GM23338 (cell line): ENCODE results near the gene ARHGEF16. TPM values are rescaled to one million over a fixed set of nuclear protein-coding genes. Genes with fewer than 3 reads are reported as not detected.

Source experiments
- ATAC-seq: fragments of 200-7000 bp; cut with Tn5 transposase; 3 replicates; pipeline ENCODE4 v1.9.1; 2020
- DNase-seq: peaks from one replicate; pipeline ENCODE4 v3.0.0-alpha.2; 2015; ENCODE audit warnings: low spot score
- H2AFZ ChIP-seq: fragments of 200-600 bp; sonication (generic); 2 replicates; pipeline ENCODE4 v1.8.0; 2016; ENCODE audit warnings: antibody characterized with exemption, mild to moderate bottlenecking, moderate library complexity
- H3F3A ChIP-seq: fragments of 200-600 bp; sonication (generic); replicated peaks from 2 replicates; pipeline ENCODE4 v1.8.0; 2017; ENCODE audit warnings: antibody characterized with exemption, mixed run types, low read depth
- H3K27ac ChIP-seq: fragments of 200-600 bp; sonication (generic); 2 replicates; pipeline ENCODE4 v1.6.1; 2016; ENCODE audit warnings: low read depth
- H3K27me3 ChIP-seq: fragments of 200-600 bp; sonication (generic); 2 replicates; pipeline ENCODE4 v1.8.0; 2016; ENCODE audit warnings: mild to moderate bottlenecking, mixed run types, moderate library complexity; ENCODE audit not compliant: insufficient read depth
- H3K36me3 ChIP-seq: fragments of 200-600 bp; sonication (generic); 2 replicates; pipeline ENCODE4 v1.8.0; 2016; ENCODE audit warnings: mild to moderate bottlenecking; ENCODE audit not compliant: insufficient read depth
- H3K4me1 ChIP-seq: fragments of 200-600 bp; sonication (generic); 2 replicates; pipeline ENCODE4 v1.8.0; 2016; ENCODE audit warnings: mild to moderate bottlenecking, moderate library complexity; ENCODE audit not compliant: insufficient read depth
- H3K4me2 ChIP-seq: fragments of 200-600 bp; sonication (generic); 2 replicates; pipeline ENCODE4 v1.7.1; 2017; ENCODE audit warnings: mixed run types
- H3K4me3 ChIP-seq: fragments of 200-600 bp; sonication (generic); 2 replicates; pipeline ENCODE4 v1.6.1; 2016; ENCODE audit warnings: mixed run types
- H3K79me2 ChIP-seq: fragments of 200-600 bp; sonication (generic); replicated peaks from 2 replicates; pipeline ENCODE4 v1.8.0; 2017; ENCODE audit warnings: mild to moderate bottlenecking; ENCODE audit not compliant: insufficient read depth
- H3K9me2 ChIP-seq: fragments of 200-600 bp; sonication (generic); 2 replicates; pipeline ENCODE4 v1.8.0; 2017; ENCODE audit not compliant: insufficient read depth
- H4K20me1 ChIP-seq: fragments of 200-600 bp; sonication (generic); replicated peaks from 2 replicates; pipeline ENCODE4 v1.8.0; 2017; ENCODE audit warnings: mild to moderate bottlenecking; ENCODE audit not compliant: insufficient read depth
- H3K27ac Mint-ChIP-seq: 2 replicates; pipeline ENCODE4 v1.8.0; 2020; ENCODE audit warnings: inconsistent platforms, mild to moderate bottlenecking, moderate library complexity, mixed read lengths
- H3K27me3 Mint-ChIP-seq: 3 replicates; pipeline ENCODE4 v1.8.0; 2022; ENCODE audit warnings: low read depth, mild to moderate bottlenecking, moderate library complexity, mixed read lengths, inconsistent platforms; ENCODE audit not compliant: insufficient read depth, poor library complexity
- H3K36me3 Mint-ChIP-seq: 3 replicates; pipeline ENCODE4 v1.8.0; 2021; ENCODE audit warnings: low read depth, mild to moderate bottlenecking, inconsistent platforms, moderate library complexity, mixed read lengths
- H3K4me1 Mint-ChIP-seq: 3 replicates; pipeline ENCODE4 v1.8.0; 2020; ENCODE audit warnings: mild to moderate bottlenecking, inconsistent platforms, mixed read lengths
- H3K4me3 Mint-ChIP-seq: 3 replicates; pipeline ENCODE4 v1.8.0; 2021; ENCODE audit warnings: moderate library complexity, mild to moderate bottlenecking, inconsistent platforms, mixed read lengths
- H3K9me3 Mint-ChIP-seq: 3 replicates; pipeline ENCODE4 v1.8.0; 2020; ENCODE audit warnings: moderate library complexity, mild to moderate bottlenecking, inconsistent platforms, mixed read lengths
- CREB1 ChIP-seq: fragments of 250-450 bp; sonication (Bioruptor Pico); IDR thresholded peaks from 2 replicates; pipeline ENCODE4 v1.5.0; 2020; ENCODE audit warnings: low read depth, mild to moderate bottlenecking, moderate library complexity
- CTCF ChIP-seq, 2 experiments: fragments of 200-600 bp in 1 of 2; sonication (generic) in 1 of 2; conservative IDR thresholded peaks; 2 replicates each; pipeline versions ENCODE4 v1.5.1 to v1.6.1; 2016 to 2017; ENCODE audit warnings: antibody characterized with exemption in 2 of 2, low read depth in 2 of 2, mild to moderate bottlenecking in 2 of 2, moderate library complexity in 1 of 2
- ETS1 ChIP-seq: IDR thresholded peaks from 2 replicates; pipeline ENCODE4 v1.6.1; 2016; ENCODE audit warnings: antibody characterized with exemption
- EZH2 ChIP-seq: fragments of 200-600 bp; sonication (generic); IDR thresholded peaks from one replicate; pipeline ENCODE4 v1.8.0; 2017; ENCODE audit warnings: antibody characterized with exemption, mild to moderate bottlenecking, low read depth; ENCODE audit not compliant: unreplicated experiment
- EZH2phosphoT487 ChIP-seq: fragments of 200-600 bp; sonication (generic); IDR thresholded peaks from one replicate; pipeline ENCODE4 v1.8.1; 2018; ENCODE audit warnings: antibody characterized with exemption; ENCODE audit not compliant: unreplicated experiment
- JUNB ChIP-seq: IDR thresholded peaks from one replicate; pipeline ENCODE4 v1.6.1; 2016; ENCODE audit warnings: antibody characterized with exemption; ENCODE audit not compliant: unreplicated experiment
- NANOG ChIP-seq: IDR thresholded peaks from 2 replicates; pipeline ENCODE4 v1.6.1; 2016; ENCODE audit warnings: antibody characterized with exemption, borderline replicate concordance
- POLR2AphosphoS5 ChIP-seq: IDR thresholded peaks from 2 replicates; pipeline ENCODE4 v1.6.1; 2016; ENCODE audit warnings: antibody characterized with exemption, low read depth
- REST ChIP-seq: IDR thresholded peaks from one replicate; pipeline ENCODE4 v1.6.1; 2018; ENCODE audit warnings: antibody characterized with exemption; ENCODE audit not compliant: unreplicated experiment
- STAT1 ChIP-seq: IDR thresholded peaks from one replicate; pipeline ENCODE4 v1.6.1; 2016; ENCODE audit warnings: antibody characterized with exemption; ENCODE audit not compliant: unreplicated experiment
- ZNF114 ChIP-seq: fragments of 250-450 bp; sonication (Bioruptor Pico); IDR thresholded peaks from 2 replicates; pipeline ENCODE4 v1.5.0; 2020; ENCODE audit warnings: mild to moderate bottlenecking, moderate library complexity
- ZNF331 ChIP-seq: fragments of 250-450 bp; sonication (Bioruptor Pico); IDR thresholded peaks from 2 replicates; pipeline ENCODE4 v1.5.0; 2020; ENCODE audit warnings: low read depth, mild to moderate bottlenecking, moderate library complexity
- polyA plus RNA-seq: library from polyadenylated mRNA; unstranded; fragments of >200 nt; fragmentation: Nextera tagmentation; extraction: Ambion mirVana; gene quantifications from 2 replicates; pipeline ENCODE4 v1.2.1, GENCODE V29; 2016
- total RNA-seq: library from RNA; depleted of rRNA; stranded (reverse); fragments of >200 nt; shearing (Covaris generic); gene quantifications from 2 replicates; pipeline ENCODE4 v1.2.3, GENCODE V29; 2014
- TF ChIP-seq, protein P1 (sequence below): fragments of 250-450 bp; sonication (Bioruptor Pico); IDR thresholded peaks from 2 replicates; pipeline ENCODE4 v1.5.0; 2020; ENCODE audit warnings: mild to moderate bottlenecking, moderate library complexity

The ARHGEF16 gene
- total and polyA plus RNA-seq, 2 experiments from 2014 or later = 12.2 to 29.3 TPM

GRCh38 chr1:3411806-3412205 lies 42.7 kb upstream of the ARHGEF16 start:
- H3K79me2 ChIP-seq = no peaks in the 10 kb centered on the region
- no peaks in the 10 kb centered on the region for H3K4me1 Mint-ChIP-seq
- H3F3A ChIP-seq = no peaks in the 10 kb centered on the region
- peaks cover 6% of the 10 kb centered on the region for H3K9me3 Mint-ChIP-seq
- no peak overlapping the region for H3K27ac Mint-ChIP-seq
- no peak overlapping the region for H3K4me3 ChIP-seq
- no peak overlapping the region for H3K27ac ChIP-seq
- H3K4me3 Mint-ChIP-seq = no peak overlapping the region
- H3K27me3 Mint-ChIP-seq = peaks cover 1% of the 10 kb centered on the region
- no peaks in the 10 kb centered on the region for H3K36me3 ChIP-seq
- TF ChIP-seq EZH2 (no peak), ETS1 (no peak), CREB1 (no peak), EZH2phosphoT487 (no peak), CTCF (conservative IDR thresholded peaks at IDR 0.05; ENCODE audit: low read depth in 2 of 2) (no peak), NANOG (no peak), ZNF114 (CRISPR knock-in tag) (no peak), ZNF331 (CRISPR knock-in tag) (no peak), REST (no peak), POLR2AphosphoS5 (no peak), STAT1 (no peak), JUNB (no peak)
- TF ChIP-seq, protein P1, sequence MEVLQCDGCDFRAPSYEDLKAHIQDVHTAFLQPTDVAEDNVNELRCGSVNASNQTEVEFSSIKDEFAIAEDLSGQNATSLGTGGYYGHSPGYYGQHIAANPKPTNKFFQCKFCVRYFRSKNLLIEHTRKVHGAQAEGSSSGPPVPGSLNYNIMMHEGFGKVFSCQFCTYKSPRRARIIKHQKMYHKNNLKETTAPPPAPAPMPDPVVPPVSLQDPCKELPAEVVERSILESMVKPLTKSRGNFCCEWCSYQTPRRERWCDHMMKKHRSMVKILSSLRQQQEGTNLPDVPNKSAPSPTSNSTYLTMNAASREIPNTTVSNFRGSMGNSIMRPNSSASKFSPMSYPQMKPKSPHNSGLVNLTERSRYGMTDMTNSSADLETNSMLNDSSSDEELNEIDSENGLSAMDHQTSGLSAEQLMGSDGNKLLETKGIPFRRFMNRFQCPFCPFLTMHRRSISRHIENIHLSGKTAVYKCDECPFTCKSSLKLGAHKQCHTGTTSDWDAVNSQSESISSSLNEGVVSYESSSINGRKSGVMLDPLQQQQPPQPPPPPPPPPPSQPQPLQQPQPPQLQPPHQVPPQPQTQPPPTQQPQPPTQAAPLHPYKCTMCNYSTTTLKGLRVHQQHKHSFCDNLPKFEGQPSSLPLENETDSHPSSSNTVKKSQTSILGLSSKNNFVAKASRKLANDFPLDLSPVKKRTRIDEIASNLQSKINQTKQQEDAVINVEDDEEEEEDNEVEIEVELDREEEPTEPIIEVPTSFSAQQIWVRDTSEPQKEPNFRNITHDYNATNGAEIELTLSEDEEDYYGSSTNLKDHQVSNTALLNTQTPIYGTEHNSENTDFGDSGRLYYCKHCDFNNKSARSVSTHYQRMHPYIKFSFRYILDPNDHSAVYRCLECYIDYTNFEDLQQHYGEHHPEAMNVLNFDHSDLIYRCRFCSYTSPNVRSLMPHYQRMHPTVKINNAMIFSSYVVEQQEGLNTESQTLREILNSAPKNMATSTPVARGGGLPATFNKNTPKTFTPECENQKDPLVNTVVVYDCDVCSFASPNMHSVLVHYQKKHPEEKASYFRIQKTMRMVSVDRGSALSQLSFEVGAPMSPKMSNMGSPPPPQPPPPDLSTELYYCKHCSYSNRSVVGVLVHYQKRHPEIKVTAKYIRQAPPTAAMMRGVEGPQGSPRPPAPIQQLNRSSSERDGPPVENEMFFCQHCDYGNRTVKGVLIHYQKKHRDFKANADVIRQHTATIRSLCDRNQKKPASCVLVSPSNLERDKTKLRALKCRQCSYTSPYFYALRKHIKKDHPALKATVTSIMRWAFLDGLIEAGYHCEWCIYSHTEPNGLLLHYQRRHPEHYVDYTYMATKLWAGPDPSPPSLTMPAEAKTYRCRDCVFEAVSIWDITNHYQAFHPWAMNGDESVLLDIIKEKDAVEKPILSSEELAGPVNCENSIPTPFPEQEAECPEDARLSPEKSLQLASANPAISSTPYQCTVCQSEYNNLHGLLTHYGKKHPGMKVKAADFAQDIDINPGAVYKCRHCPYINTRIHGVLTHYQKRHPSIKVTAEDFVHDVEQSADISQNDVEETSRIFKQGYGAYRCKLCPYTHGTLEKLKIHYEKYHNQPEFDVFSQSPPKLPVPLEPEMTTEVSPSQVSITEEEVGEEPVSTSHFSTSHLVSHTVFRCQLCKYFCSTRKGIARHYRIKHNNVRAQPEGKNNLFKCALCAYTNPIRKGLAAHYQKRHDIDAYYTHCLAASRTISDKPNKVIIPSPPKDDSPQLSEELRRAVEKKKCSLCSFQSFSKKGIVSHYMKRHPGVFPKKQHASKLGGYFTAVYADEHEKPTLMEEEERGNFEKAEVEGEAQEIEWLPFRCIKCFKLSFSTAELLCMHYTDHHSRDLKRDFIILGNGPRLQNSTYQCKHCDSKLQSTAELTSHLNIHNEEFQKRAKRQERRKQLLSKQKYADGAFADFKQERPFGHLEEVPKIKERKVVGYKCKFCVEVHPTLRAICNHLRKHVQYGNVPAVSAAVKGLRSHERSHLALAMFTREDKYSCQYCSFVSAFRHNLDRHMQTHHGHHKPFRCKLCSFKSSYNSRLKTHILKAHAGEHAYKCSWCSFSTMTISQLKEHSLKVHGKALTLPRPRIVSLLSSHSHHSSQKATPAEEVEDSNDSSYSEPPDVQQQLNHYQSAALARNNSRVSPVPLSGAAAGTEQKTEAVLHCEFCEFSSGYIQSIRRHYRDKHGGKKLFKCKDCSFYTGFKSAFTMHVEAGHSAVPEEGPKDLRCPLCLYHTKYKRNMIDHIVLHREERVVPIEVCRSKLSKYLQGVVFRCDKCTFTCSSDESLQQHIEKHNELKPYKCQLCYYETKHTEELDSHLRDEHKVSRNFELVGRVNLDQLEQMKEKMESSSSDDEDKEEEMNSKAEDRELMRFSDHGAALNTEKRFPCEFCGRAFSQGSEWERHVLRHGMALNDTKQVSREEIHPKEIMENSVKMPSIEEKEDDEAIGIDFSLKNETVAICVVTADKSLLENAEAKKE (CRISPR knock-in tag) = no peak
- no peaks in the 10 kb centered on the region for H3K9me2 ChIP-seq
- ATAC-seq = no peak
- H4K20me1 ChIP-seq = no peaks in the 10 kb centered on the region
- no peak for DNase-seq
- H3K36me3 Mint-ChIP-seq = 0 out of 3 replicates have a peak, but pooled peaks cover under 1% of the 10 kb centered on the region
- no peak overlapping the region for H2AFZ ChIP-seq
- H3K4me2 ChIP-seq = no peak overlapping the region
- no peaks in the 10 kb centered on the region for H3K27me3 ChIP-seq
- H3K4me1 ChIP-seq = no peaks in the 10 kb centered on the region
